ENCODE results near the gene COPS7A.
"Not testable (repeated sequence)": the region's sequence is repeated elsewhere in the genome, so short reads cannot be mapped to it uniquely, and the experiment has no call there.

COPS7A gene

GRCh38 chr12:6729186-6729585 lies 5.3 kb downstream of the COPS7A start:
- H3K4me3 ChIP-seq (ENCODE audit: low read depth, low read length) = no peak overlapping the region
- TF ChIP-seq CTCF (IDR thresholded peaks at IDR 0.05; ENCODE audit: low read depth, low read length) = no peak

GRCh38 chr12:6730169-6730568 lies 6.3 kb downstream of the COPS7A start:
- no peak for TF ChIP-seq CTCF (IDR thresholded peaks at IDR 0.05; ENCODE audit: low read depth, low read length)
- H3K4me3 ChIP-seq (ENCODE audit: low read depth, low read length) = no peak overlapping the region

- no peak for TF ChIP-seq CTCF (IDR thresholded peaks at IDR 0.05; ENCODE audit: low read depth, low read length)
- H3K4me3 ChIP-seq (ENCODE audit: low read depth, low read length) = no peak overlapping the region
Observed at GRCh38 chr12:6734506-6735387, 10.9 kb downstream of the COPS7A start.

- no peak overlapping the region for H3K4me3 ChIP-seq (ENCODE audit: low read depth, low read length)
- TF ChIP-seq CTCF (IDR thresholded peaks at IDR 0.05; ENCODE audit: low read depth, low read length) = peak; percentile 66
Observed at GRCh38 chr12:6735448-6736191, 11.8 kb downstream of the COPS7A start.

GRCh38 chr12:6736754-6737153 lies 12.9 kb downstream of the COPS7A start:
- no peak for TF ChIP-seq CTCF (IDR thresholded peaks at IDR 0.05; ENCODE audit: low read depth, low read length)
- no peak overlapping the region for H3K4me3 ChIP-seq (ENCODE audit: low read depth, low read length)

- not testable (repeated sequence) for H3K4me3 ChIP-seq (ENCODE audit: low read depth, low read length)
Observed at GRCh38 chr12:6742080-6742479, 18.2 kb downstream of the COPS7A start.

GRCh38 chr12:6742834-6743233 lies 19.0 kb downstream of the COPS7A start:
- H3K4me3 ChIP-seq (ENCODE audit: low read depth, low read length) = no peak overlapping the region
- TF ChIP-seq CTCF (IDR thresholded peaks at IDR 0.05; ENCODE audit: low read depth, low read length) = no peak

GRCh38 chr12:6743300-6743699 lies 19.5 kb downstream of the COPS7A start:
- not testable (repeated sequence) for H3K4me3 ChIP-seq (ENCODE audit: low read depth, low read length)
